H1 (cell line): Measurements from ENCODE around the gene RRP1B. TPM values are rescaled to one million over a fixed set of nuclear protein-coding genes. Genes with fewer than 3 reads are reported as not detected.

ENCODE experiments used
- BCL11A ChIP-seq, 2 experiments: IDR thresholded peaks; one replicate each; pipeline ENCODE4 v1.6.1; 2011; ENCODE audit warnings: low read depth in 2 of 2, low read length in 2 of 2, mild to moderate bottlenecking in 2 of 2
- CEBPB ChIP-seq: IDR thresholded peaks from 2 replicates; pipeline ENCODE4 v1.6.1; 2012; ENCODE audit warnings: low read depth, low read length
- CHD1 ChIP-seq: IDR thresholded peaks from 2 replicates; pipeline ENCODE4 v1.6.1; 2012; ENCODE audit warnings: low read depth, low read length, improper control_type of control experiment
- CHD7 ChIP-seq: fragments of 300-600 bp; sonication (generic); IDR thresholded peaks from 2 replicates; pipeline ENCODE4 v1.7.1; 2012; ENCODE audit warnings: low read length, moderate library complexity, mild to moderate bottlenecking, inconsistent platforms; ENCODE audit not compliant: insufficient replicate concordance
- EP300 ChIP-seq, 2 experiments: IDR thresholded peaks; 1 replicate in 1 of 2; 2 replicates in 1 of 2; pipeline ENCODE4 v1.6.1; 2011 to 2012; ENCODE audit warnings: low read depth in 2 of 2, low read length in 2 of 2, mild to moderate bottlenecking in 2 of 2, borderline replicate concordance in 1 of 2, inconsistent platforms in 1 of 2, moderate library complexity in 1 of 2
- HDAC6 ChIP-seq: IDR thresholded peaks from one replicate; pipeline ENCODE4 v1.7.1; 2012; ENCODE audit warnings: low read depth, mild to moderate bottlenecking, inconsistent platforms, low read length, moderate library complexity
- JUND ChIP-seq: IDR thresholded peaks from 2 replicates; pipeline ENCODE4 v1.6.1; 2011; ENCODE audit warnings: mild to moderate bottlenecking, improper control_type of control experiment, low read length
- NRF1 ChIP-seq: IDR thresholded peaks from 2 replicates; pipeline ENCODE4 v1.6.1; 2011; ENCODE audit warnings: mild to moderate bottlenecking, low read depth, low read length, improper control_type of control experiment
- TAF7 ChIP-seq: optimal IDR thresholded peaks from 2 replicates; pipeline ENCODE3; 2011; ENCODE audit warnings: low read depth, mild to moderate bottlenecking, inconsistent platforms, low read length, moderate library complexity, borderline replicate concordance
- TBP ChIP-seq: IDR thresholded peaks from 2 replicates; pipeline ENCODE4 v1.6.1; 2011; ENCODE audit warnings: low read depth, low read length, improper control_type of control experiment
- polyA plus RNA-seq, 7 experiments: library from polyadenylated mRNA; depleted of rRNA in 3 of 7; stranded (reverse) in 5 of 7; unstranded in 2 of 7; fragments of >200 nt in 5 of 7; fragments of 200-250 nt in 2 of 7; gene quantifications; 1 replicate in 5 of 7; 2 replicates in 1 of 7; 4 replicates in 1 of 7; pipeline versions ENCODE4 v1.2.1 to v1.2.3, GENCODE V29; 2011 to 2013; ENCODE audit warnings: missing spikeins in 2 of 7, mixed read lengths in 2 of 7
- total RNA-seq: library from RNA; stranded (reverse); fragmentation: NEBNext Ultra II Directional; extraction: Animal tissue kit (Norgen Biotek cat#: 25700); gene quantifications from 2 replicates; pipeline ENCODE4 v1.2.1, GENCODE V29; 2021

Gene RRP1B
- total and polyA plus RNA-seq, 2 of the 8 experiments (the other 6 are each of a cell fraction or from before 2014, with no cell fraction given): 25.8 to 97.3 TPM

GRCh38 chr21:43718872-43719747, 59.8 kb downstream of the RRP1B start, which contains the start of gene PDXK (continued):
- TF ChIP-seq CHD7 (no peak), TBP (0 out of 2 replicates have a peak, but pooled peaks have one; percentile 29), CHD1 (no peak), NRF1 (no peak), TAF7 (peak; percentile 61), JUND (no peak; the same call in 1 of the 2 replicates), HDAC6 (no peak), BCL11A (IDR thresholded peaks at IDR 0.05; ENCODE audit: low read depth in 2 of 2, low read length in 2 of 2) (no peak), EP300 (IDR thresholded peaks at IDR 0.05; ENCODE audit: borderline replicate concordance in 1 of 2, low read depth in 2 of 2, low read length in 2 of 2) (no peak), CEBPB (peak; percentile 50; the same call in 1 of the 2 replicates)
